Measurements from ENCODE around the gene AVP.

Gene AVP

DNA sequence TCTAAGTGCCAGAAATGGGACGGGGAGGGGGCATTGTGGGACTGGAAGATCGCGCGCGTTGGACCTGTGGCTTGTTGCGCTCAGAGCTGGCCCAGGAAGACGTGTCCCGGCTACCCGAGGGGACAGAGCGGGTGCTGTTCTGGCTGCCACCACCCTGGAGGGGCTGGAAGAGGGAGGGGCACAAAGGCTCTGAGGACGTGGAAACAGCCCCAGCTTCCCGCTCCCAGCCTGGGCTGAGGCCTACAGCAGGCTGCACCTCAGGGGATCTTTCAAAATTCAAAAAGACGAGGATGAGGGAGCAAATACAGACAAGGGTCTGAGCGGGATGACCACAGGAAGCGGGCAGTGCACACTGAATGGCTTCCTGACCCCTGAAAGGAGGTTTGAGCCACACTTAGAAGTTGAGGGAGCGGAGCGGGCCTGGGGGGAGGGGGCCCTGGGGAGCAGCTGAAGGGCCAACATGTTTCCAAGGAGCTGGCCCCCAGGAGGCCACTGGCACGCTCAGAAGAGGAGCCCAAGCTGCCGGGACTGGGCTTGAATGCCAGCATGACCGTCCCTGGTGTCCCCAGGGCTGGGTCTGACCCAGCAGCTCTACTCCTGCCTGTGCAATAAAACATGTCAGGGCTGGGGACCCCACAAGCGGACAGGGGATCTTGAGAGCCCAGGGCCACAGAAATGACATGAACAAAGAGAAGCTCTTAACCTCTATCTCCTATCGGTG lies 11.8 kb downstream of the AVP start:
- H3K4me3 ChIP-seq (ENCODE audit: low read depth, low read length) = no peak overlapping the region
- in situ Hi-C loops (cut with HindIII; ENCODE audit: low sequenced_read_pairs) = no loop called here
- DNase-seq (ENCODE audit: low read depth, low spot score) = no peak
- no peak for TF ChIP-seq CTCF (IDR thresholded peaks at IDR 0.05; ENCODE audit: low read depth, low read length)

- DNase-seq (ENCODE audit: low read depth, low spot score) = no peak
- TF ChIP-seq CTCF (IDR thresholded peaks at IDR 0.05; ENCODE audit: low read depth, low read length) = no peak
- no peak within 1 kb of the TSS for H3K4me3 ChIP-seq (ENCODE audit: low read depth, low read length)
- in situ Hi-C loops (cut with HindIII; ENCODE audit: low sequenced_read_pairs) = no loop called here
Observed at GRCh38 chr20:3071610-3072529, 12.7 kb downstream of the AVP start, which contains the start of gene OXT. OXT (plus strand) TSS chr20:3071620; CDS start chr20:3071656, 36 bp downstream.

DNA sequence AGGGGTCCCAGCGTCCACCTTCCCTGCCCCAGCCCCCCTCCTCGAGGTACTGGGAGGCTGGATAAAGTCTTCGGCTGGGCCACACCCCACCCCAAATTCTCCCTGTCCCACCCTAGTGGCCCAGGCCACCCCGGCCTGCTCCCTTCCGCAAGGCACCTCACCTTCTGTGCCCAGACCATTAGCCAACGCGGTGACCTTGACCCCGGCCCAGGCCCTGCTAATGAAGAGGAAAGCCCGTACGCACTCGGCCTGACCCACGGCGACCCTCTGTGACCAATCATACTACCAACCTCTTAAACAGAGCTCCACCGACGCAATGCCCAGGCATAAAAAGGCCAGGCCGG lies 13.3 kb downstream of the AVP start:
- in situ Hi-C loops (cut with HindIII; ENCODE audit: low sequenced_read_pairs) = no loop called here
- TF ChIP-seq CTCF (IDR thresholded peaks at IDR 0.05; ENCODE audit: low read depth, low read length) = no peak
- no peak overlapping the region for H3K4me3 ChIP-seq (ENCODE audit: low read depth, low read length)
- no peak for DNase-seq (ENCODE audit: low read depth, low spot score)

- in situ Hi-C loops (cut with HindIII; ENCODE audit: low sequenced_read_pairs) = no loop called here
- no peak for DNase-seq (ENCODE audit: low read depth, low spot score)
- no peak for TF ChIP-seq CTCF (IDR thresholded peaks at IDR 0.05; ENCODE audit: low read depth, low read length)
- no peak overlapping the region for H3K4me3 ChIP-seq (ENCODE audit: low read depth, low read length)
Observed at GRCh38 chr20:3070725-3071124, 13.8 kb downstream of the AVP start.

GRCh38 chr20:3068986-3069900 lies 15.3 kb downstream of the AVP start:
- no peak for DNase-seq (ENCODE audit: low read depth, low spot score)
- TF ChIP-seq CTCF (IDR thresholded peaks at IDR 0.05; ENCODE audit: low read depth, low read length) = no peak
- in situ Hi-C loops (cut with HindIII; ENCODE audit: low sequenced_read_pairs) = no loop called here

DNA sequence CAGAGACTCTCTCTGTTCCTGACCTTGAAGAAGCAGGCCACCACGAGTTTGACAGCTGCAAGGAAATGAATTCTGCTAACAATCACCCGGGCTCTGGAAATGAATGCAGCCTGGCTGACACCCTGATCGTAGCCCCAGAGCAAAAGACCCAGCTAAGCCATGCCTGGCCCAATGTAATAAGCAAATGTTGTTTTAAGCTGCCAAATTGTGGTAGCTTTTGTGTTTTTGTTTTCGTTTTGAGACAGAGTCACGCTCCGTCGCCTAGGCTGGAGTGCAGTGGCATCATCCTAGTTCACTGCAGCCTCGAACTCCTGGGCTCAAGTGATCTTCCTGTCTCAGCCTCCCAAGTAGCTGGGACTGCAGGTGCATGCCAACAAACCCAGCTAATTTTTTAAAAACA lies 16.4 kb downstream of the AVP start:
- in situ Hi-C loops (cut with HindIII; ENCODE audit: low sequenced_read_pairs) = no loop called here
- no peak for TF ChIP-seq CTCF (IDR thresholded peaks at IDR 0.05; ENCODE audit: low read depth, low read length)
- DNase-seq (ENCODE audit: low read depth, low spot score) = no peak
- H3K4me3 ChIP-seq (ENCODE audit: low read depth, low read length) = no peak overlapping the region

More at GRCh38 chr20:3068986-3069900, 15.3 kb downstream of the AVP start:
- H3K4me3 ChIP-seq (ENCODE audit: low read depth, low read length) = no peak overlapping the region

Measured in astrocyte of the spinal cord (primary cell).